Measurements from ENCODE around the gene HMGCL.

HMGCL gene

DNA sequence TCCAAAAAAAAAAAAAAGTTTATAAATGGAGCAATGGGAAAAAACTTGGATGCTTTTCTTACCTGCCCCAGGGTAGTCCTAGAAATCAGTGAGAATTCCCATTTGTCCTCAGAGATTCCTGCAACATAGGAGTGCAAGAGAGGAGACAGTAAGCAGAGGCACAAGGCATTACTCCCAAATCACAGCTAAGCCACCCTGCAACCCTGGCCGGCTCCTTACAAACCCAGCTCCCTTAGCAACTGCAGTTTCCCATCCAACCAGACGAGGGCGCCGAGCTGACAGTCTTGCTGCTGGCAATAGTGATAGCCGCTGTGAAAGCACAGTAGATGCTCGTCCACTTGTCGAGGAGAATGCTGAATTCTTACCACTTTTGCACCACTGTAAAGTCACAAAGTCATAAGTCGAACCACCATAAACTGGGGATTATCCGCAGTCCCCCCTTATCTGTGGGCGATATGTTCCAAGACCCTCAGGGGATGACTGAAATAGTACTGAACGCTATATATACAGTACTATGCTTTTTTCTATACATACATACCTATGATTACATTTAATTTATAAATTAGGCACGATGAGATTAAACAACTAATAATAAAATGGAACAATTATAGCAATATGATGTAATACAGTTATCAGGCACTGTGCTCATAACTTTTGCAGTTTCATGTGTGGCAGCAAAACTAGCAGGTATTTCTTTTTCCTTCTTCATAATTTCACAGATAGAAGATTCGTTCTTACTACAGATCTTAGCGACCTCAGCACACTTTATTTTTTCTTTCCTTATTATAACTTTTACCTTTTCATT, 53.0 kb downstream of the HMGCL start:
- H3K4me3 ChIP-seq (ENCODE audit: low read depth, low read length): no peak overlapping the region
- no peak overlapping the region for H3K9ac ChIP-seq (ENCODE audit: low read depth, low read length)

DNA sequence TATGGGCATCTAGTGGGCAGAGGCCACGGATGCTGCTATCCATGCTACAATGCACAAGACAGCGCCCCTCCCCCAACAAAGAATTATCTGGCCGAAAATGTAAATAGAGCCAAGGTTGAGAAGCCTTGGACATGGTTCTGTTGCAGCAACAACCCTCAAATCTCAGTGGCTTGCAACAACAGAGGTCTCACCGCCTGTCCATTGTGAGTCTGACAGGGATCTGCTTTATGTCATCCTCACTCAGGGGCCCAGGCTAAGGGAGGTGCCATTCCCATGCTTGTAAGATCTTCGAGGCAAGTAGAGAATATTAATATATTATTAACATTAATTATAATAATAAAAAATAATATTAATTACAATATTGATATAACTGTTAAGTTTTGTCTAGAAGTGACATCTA, 56.5 kb downstream of the HMGCL start:
- Histone ChIP-seq H3K36me3 (ENCODE audit: control insufficient read depth, insufficient read depth, low read length) (peaks cover 26% of the 10 kb centered on the region), H3K4me3 (ENCODE audit: low read depth, low read length) (no peak overlapping the region), H3K9me3 (ENCODE audit: control insufficient read depth, insufficient read depth, low read length) (no peaks in the 10 kb centered on the region)

More for the DNA sequence above, 53.0 kb downstream of the HMGCL start:
- Histone ChIP-seq H3K4me1 (ENCODE audit: control insufficient read depth, insufficient read depth, low read length) (0 out of 2 replicates have a peak, but pooled peaks cover 2% of the 10 kb centered on the region), H3K36me3 (ENCODE audit: control insufficient read depth, insufficient read depth, low read length) (peaks cover 18% of the 10 kb centered on the region; the same call in 1 of the 2 replicates), H3K9me3 (ENCODE audit: control insufficient read depth, insufficient read depth, low read length) (no peaks in the 10 kb centered on the region), H3K27ac (ENCODE audit: low read depth, low read length) (no peak overlapping the region), H3K27me3 (ENCODE audit: control insufficient read depth, insufficient read depth, low read length) (no peaks in the 10 kb centered on the region)

DNA sequence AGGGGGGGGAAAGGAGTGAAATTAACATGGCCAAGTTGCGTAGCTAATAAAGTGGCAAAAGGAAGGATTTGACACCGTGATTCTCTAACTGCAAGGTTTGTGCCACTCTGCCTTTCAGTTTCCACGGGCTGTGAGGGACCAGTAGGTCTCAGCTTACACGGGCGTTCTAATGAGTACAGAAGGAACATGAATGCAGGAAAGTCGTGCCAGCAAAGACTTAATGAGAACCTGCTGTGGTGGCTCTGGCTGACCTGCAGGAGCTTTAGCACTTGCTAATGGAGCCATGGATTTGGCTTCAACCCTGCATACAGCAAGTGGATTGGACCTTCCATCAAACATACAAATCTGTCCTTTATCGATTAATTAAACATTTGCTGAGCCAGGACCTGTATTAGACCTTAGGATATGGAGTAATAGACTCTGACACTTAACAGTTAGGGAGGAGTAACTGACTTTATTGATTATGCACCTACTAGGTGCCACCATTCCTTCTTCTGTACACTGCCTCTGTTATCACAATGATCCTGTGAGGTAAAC, 62.1 kb downstream of the HMGCL start:
- Histone ChIP-seq H3K4me1 (ENCODE audit: control insufficient read depth, insufficient read depth, low read length) (no peaks in the 10 kb centered on the region), H3K27me3 (ENCODE audit: control insufficient read depth, insufficient read depth, low read length) (no peaks in the 10 kb centered on the region), H3K36me3 (ENCODE audit: control insufficient read depth, insufficient read depth, low read length) (peaks cover 54% of the 10 kb centered on the region), H3K9me3 (ENCODE audit: control insufficient read depth, insufficient read depth, low read length) (no peaks in the 10 kb centered on the region), H3K27ac (ENCODE audit: low read depth, low read length) (no peak overlapping the region), H3K4me3 (ENCODE audit: low read depth, low read length) (no peak overlapping the region), H3K9ac (ENCODE audit: low read depth, low read length) (no peak overlapping the region)

More for the DNA sequence above, 56.5 kb downstream of the HMGCL start:
- H3K4me1 ChIP-seq (ENCODE audit: control insufficient read depth, insufficient read depth, low read length): no peaks in the 10 kb centered on the region
- H3K9ac ChIP-seq (ENCODE audit: low read depth, low read length): no peak overlapping the region
- no peaks in the 10 kb centered on the region for H3K27me3 ChIP-seq (ENCODE audit: control insufficient read depth, insufficient read depth, low read length)
- no peak overlapping the region for H3K27ac ChIP-seq (ENCODE audit: low read depth, low read length)

DNA sequence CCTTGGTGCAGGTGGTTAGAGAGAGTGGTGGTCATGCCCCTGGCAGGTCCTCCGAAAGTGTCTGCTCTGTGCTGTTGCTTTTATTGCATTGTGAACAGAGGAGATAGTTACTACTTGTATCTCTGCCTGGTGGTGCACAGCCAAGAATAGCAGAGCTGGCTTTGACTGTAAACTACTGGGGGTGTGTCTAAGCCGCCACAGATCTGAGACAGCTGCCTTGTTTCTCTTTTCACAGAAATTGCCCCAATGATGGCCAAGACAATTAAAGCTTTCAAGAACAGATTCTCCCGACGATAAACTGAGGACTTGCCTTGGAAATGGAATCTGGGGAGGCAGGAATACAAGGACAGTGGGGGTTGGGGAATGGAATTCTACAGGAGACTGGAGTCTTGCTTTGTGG, 66.0 kb downstream of the HMGCL start:
- Histone ChIP-seq H3K27me3 (ENCODE audit: control insufficient read depth, insufficient read depth, low read length) (no peaks in the 10 kb centered on the region), H3K4me3 (ENCODE audit: low read depth, low read length) (no peak overlapping the region), H3K27ac (ENCODE audit: low read depth, low read length) (no peak overlapping the region), H3K4me1 (ENCODE audit: control insufficient read depth, insufficient read depth, low read length) (no peaks in the 10 kb centered on the region), H3K9ac (ENCODE audit: low read depth, low read length) (no peak overlapping the region), H3K36me3 (ENCODE audit: control insufficient read depth, insufficient read depth, low read length) (peaks cover 83% of the 10 kb centered on the region), H3K9me3 (ENCODE audit: control insufficient read depth, insufficient read depth, low read length) (no peaks in the 10 kb centered on the region)

DNA sequence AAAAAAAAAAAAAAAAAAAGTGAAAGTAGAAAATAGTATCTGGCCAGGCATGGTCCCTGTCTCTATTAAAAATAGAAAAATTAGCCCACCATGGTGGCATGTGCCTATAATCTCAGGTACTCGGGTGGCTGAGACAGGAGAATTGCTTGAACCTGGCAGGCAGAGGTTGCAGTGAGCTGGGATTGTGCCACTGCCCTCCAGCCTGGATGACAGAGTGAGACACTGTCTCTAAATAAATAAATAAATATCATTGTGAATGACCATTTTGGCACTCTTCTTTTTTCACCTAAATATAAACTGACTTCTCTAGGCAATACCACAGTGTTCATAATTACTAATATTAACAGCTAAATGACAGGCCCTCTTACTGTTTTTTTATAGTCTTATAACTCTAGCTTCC, 67.4 kb downstream of the HMGCL start:
- H3K9me3 ChIP-seq (ENCODE audit: control insufficient read depth, insufficient read depth, low read length): no peaks in the 10 kb centered on the region
- no peaks in the 10 kb centered on the region for H3K4me1 ChIP-seq (ENCODE audit: control insufficient read depth, insufficient read depth, low read length)
- no peak overlapping the region for H3K9ac ChIP-seq (ENCODE audit: low read depth, low read length)
- H3K4me3 ChIP-seq (ENCODE audit: low read depth, low read length): no peak overlapping the region
- peaks cover 94% of the 10 kb centered on the region for H3K36me3 ChIP-seq (ENCODE audit: control insufficient read depth, insufficient read depth, low read length)
- H3K27ac ChIP-seq (ENCODE audit: low read depth, low read length): no peak overlapping the region
- H3K27me3 ChIP-seq (ENCODE audit: control insufficient read depth, insufficient read depth, low read length): no peaks in the 10 kb centered on the region

DNA sequence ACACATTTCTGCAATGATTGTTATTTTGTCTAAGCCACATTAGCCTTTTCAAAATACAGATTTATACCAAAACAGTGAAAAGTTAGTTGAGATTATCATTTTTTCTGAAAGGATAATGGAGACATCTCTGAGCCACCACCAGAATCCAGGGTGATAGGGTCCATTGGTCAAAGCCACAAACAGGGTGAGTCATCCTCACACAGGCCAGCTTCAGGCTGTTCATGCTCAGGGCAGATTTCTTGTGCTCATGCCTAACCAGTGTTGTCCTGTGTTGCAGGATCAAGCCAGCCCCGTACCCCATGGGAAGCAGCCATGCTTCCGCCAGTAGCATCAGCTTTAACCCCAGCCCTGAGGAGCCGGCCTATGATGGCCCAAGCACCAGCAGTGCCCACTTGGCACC, 68.6 kb downstream of the HMGCL start:
- Histone ChIP-seq H3K9me3 (ENCODE audit: control insufficient read depth, insufficient read depth, low read length) (no peaks in the 10 kb centered on the region), H3K27me3 (ENCODE audit: control insufficient read depth, insufficient read depth, low read length) (no peaks in the 10 kb centered on the region), H3K4me3 (ENCODE audit: low read depth, low read length) (no peak overlapping the region), H3K9ac (ENCODE audit: low read depth, low read length) (no peak overlapping the region), H3K36me3 (ENCODE audit: control insufficient read depth, insufficient read depth, low read length) (peaks cover 97% of the 10 kb centered on the region), H3K27ac (ENCODE audit: low read depth, low read length) (no peak overlapping the region), H3K4me1 (ENCODE audit: control insufficient read depth, insufficient read depth, low read length) (no peaks in the 10 kb centered on the region)

DNA sequence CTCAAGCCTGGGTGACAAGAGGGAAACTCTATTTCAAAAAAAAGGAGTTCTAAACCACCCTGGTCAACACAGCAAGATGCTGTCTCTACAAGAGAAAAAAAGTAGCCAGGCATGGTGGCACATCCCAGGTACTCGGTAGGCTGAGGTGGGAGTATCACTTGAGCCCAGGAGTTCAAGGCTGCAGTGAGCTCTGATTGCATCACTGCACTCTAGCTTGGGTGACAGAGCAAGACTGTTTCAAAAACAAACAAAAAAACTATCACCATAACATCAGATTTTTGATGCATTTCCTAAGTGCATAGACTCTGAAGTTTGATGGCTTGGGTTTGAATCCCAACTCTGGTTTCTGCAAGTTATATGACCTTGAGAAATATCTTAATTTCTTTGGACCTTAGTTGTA, 72.3 kb downstream of the HMGCL start:
- peaks cover 92% of the 10 kb centered on the region for H3K36me3 ChIP-seq (ENCODE audit: control insufficient read depth, insufficient read depth, low read length)
- no peak overlapping the region for H3K4me3 ChIP-seq (ENCODE audit: low read depth, low read length)

More for the DNA sequence above, 72.3 kb downstream of the HMGCL start:
- H3K27ac ChIP-seq (ENCODE audit: low read depth, low read length): no peak overlapping the region
- H3K9ac ChIP-seq (ENCODE audit: low read depth, low read length): no peak overlapping the region
- H3K4me1 ChIP-seq (ENCODE audit: control insufficient read depth, insufficient read depth, low read length): no peaks in the 10 kb centered on the region
- no peaks in the 10 kb centered on the region for H3K27me3 ChIP-seq (ENCODE audit: control insufficient read depth, insufficient read depth, low read length)
- H3K9me3 ChIP-seq (ENCODE audit: control insufficient read depth, insufficient read depth, low read length): no peaks in the 10 kb centered on the region
